Gastroesophageal sphincter (tissue), 4 donors: ENCODE results near the gene ELL. TPM values are rescaled to one million over a fixed set of nuclear protein-coding genes. Genes with fewer than 3 reads are reported as not detected.

Source experiments
- ATAC-seq: fragments of 150-250 bp; one replicate; pipeline ENCODE4 v1.9.1; 2016; ENCODE audit warnings: mild to moderate bottlenecking, moderate library complexity
- H3K27ac ChIP-seq, 4 donors: fragments of 200-600 bp; sonication (generic) in 3 of 4; 1 replicate in 3 of 4; 2 replicates in 1 of 4; pipeline ENCODE4 v1.5.1; 2016 to 2019
- H3K27me3 ChIP-seq: fragments of 200-600 bp; sonication (generic); one replicate; pipeline ENCODE4 v1.5.1; 2019
- H3K36me3 ChIP-seq, 2 donors: fragments of 200-600 bp; sonication (generic); one replicate each; pipeline ENCODE4 v1.5.1; 2019; ENCODE audit warnings: control low read depth in 1 of 2
- H3K4me1 ChIP-seq, 3 donors: fragments of 200-600 bp; sonication (generic); 1 replicate in 2 of 3; 2 replicates in 1 of 3; pipeline ENCODE4 v1.5.1; 2016 to 2019; ENCODE audit warnings: control low read depth in 2 of 3
- H3K4me3 ChIP-seq, 2 donors: fragments of 200-600 bp; sonication (generic); one replicate each; pipeline ENCODE4 v1.5.1; 2019; ENCODE audit warnings: mild to moderate bottlenecking in 1 of 2, moderate library complexity in 1 of 2
- H3K9me3 ChIP-seq, 3 donors: fragments of 200-600 bp; sonication (generic); one replicate each; pipeline ENCODE4 v1.5.1; 2017 to 2019; ENCODE audit warnings: control low read depth in 2 of 3
- EP300 ChIP-seq: sonication (generic); formaldehyde crosslinking; IDR thresholded peaks from one replicate; pipeline ENCODE4 v1.6.1; 2017; ENCODE audit warnings: antibody characterized with exemption, mild to moderate bottlenecking
- POLR2A ChIP-seq, 2 donors: fragments of 450-650 bp; IDR thresholded peaks; one replicate each; pipeline ENCODE4 v1.6.1; 2017; ENCODE audit warnings: antibody characterized with exemption in 2 of 2, mild to moderate bottlenecking in 2 of 2, moderate library complexity in 1 of 2
- POLR2AphosphoS5 ChIP-seq: sonication (generic); formaldehyde crosslinking; IDR thresholded peaks from one replicate; pipeline ENCODE4 v1.6.1; 2017; ENCODE audit warnings: antibody characterized with exemption
- WGBS, 2 donors: methylation state at CpG; one replicate each; pipeline ENCODE4 v1.1.5; 2018; ENCODE audit warnings: low coverage in 1 of 2; 5-methylcytosine and 5-hydroxymethylcytosine counted together
- total RNA-seq, 4 donors: library from RNA; depleted of rRNA; stranded (reverse); fragments of >200 nt; gene quantifications; one replicate each; pipeline ENCODE4 v1.1.0, GENCODE V29; 2016
- TF ChIP-seq, protein P1 (sequence below), 4 experiments: fragments of 200-600 bp in 2 of 4; fragments of 450-650 bp in 2 of 4; sonication (generic) in 1 of 4; IDR thresholded peaks; one replicate each; pipeline ENCODE4 v1.5.1; 2017 to 2019; ENCODE audit warnings: antibody characterized with exemption in 4 of 4, mild to moderate bottlenecking in 2 of 4, moderate library complexity in 2 of 4

The ELL gene
- total RNA-seq, 4 donors from 2014 or later: 12.5 to 19.0 (median 14.7) TPM

GRCh38 chr19:18499055-18499775, 22.7 kb downstream of the ELL start:
- ATAC-seq: no peak

GRCh38 chr19:18496980-18497256, 25.0 kb downstream of the ELL start:
- no peak for ATAC-seq
- Histone ChIP-seq H3K27me3 (no peaks in the 10 kb centered on the region), H3K36me3 (no peaks in the 10 kb centered on the region), H3K4me3 (no peak overlapping the region), H3K9me3 (no peaks in the 10 kb centered on the region), H3K4me1 (peaks cover 4 to 98% (median 68%) of the 10 kb centered on the region in 3 donors), H3K27ac (no peak overlapping the region)
- no peak for TF ChIP-seq POLR2A (IDR thresholded peaks at IDR 0.05)
- no peak for TF ChIP-seq EP300
- TF ChIP-seq POLR2AphosphoS5: no peak
- TF ChIP-seq, protein P1, sequence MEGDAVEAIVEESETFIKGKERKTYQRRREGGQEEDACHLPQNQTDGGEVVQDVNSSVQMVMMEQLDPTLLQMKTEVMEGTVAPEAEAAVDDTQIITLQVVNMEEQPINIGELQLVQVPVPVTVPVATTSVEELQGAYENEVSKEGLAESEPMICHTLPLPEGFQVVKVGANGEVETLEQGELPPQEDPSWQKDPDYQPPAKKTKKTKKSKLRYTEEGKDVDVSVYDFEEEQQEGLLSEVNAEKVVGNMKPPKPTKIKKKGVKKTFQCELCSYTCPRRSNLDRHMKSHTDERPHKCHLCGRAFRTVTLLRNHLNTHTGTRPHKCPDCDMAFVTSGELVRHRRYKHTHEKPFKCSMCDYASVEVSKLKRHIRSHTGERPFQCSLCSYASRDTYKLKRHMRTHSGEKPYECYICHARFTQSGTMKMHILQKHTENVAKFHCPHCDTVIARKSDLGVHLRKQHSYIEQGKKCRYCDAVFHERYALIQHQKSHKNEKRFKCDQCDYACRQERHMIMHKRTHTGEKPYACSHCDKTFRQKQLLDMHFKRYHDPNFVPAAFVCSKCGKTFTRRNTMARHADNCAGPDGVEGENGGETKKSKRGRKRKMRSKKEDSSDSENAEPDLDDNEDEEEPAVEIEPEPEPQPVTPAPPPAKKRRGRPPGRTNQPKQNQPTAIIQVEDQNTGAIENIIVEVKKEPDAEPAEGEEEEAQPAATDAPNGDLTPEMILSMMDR (IDR thresholded peaks at IDR 0.05): no peak
- WGBS, 2 donors: 66 to 86% methylated on average over 4 of the region's 4 CpGs

More at GRCh38 chr19:18499055-18499775, 22.7 kb downstream of the ELL start:
- WGBS, 2 donors: 47 to 82% methylated on average over 2 to 4 of the region's 7 CpGs
- no peaks in the 10 kb centered on the region for H3K36me3 ChIP-seq
- H3K9me3 ChIP-seq: no peaks in the 10 kb centered on the region
- peak overlapping the region in 3 of 4 donors; percentile 66 to 69 (median 68) for H3K27ac ChIP-seq
- H3K4me1 ChIP-seq: peaks cover 4 to 99% (median 82%) of the 10 kb centered on the region in 3 donors
- no peak overlapping the region for H3K4me3 ChIP-seq
- H3K27me3 ChIP-seq: no peaks in the 10 kb centered on the region
- TF ChIP-seq POLR2AphosphoS5 (no peak), EP300 (no peak)

DNA sequence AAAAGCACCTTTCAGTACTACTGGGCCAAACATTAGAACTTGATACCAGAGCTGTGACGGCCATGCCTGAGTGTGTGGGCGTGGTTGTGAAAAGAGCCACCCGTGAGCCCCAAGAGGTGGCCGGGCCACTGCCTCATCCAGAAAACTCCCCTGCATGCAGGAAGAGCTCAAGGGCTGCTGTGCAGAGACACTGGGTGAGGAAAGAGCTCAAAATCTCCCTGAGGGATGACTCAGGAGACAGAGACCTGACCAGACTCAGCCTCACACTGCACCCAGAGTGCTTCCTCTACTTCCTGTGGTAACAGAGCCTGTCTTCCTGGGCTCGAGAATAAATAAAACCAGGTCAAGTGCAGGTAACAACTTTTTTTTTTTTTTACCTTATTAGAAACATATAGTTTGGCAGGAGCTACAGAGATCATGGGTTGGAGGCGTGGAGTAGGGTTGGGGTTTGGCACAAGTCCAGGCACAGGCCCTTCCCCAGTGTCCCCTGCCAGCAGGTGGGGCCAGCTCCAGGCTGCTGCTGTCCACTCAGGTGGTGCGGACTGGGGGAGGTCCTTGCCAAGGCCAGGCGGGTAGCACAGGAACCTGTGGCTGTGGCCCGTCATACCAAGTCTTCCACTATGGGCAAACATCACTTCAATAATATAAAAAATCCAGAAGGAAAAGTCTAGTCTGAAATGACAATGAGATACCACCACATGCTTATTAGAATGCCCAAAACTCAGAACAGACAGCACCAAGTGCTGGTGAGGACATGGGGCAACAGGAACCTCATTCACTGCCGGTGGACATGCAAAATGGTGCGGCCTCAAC, 25.5 kb downstream of the ELL start:
- Histone ChIP-seq H3K27me3 (no peaks in the 10 kb centered on the region), H3K9me3 (no peaks in the 10 kb centered on the region), H3K27ac (no peak overlapping the region), H3K36me3 (no peaks in the 10 kb centered on the region), H3K4me3 (no peak overlapping the region), H3K4me1 (peaks cover 4 to 93% (median 63%) of the 10 kb centered on the region in 3 donors)
- TF ChIP-seq POLR2A (IDR thresholded peaks at IDR 0.05): no peak
- no peak for TF ChIP-seq POLR2AphosphoS5
- TF ChIP-seq, protein P1 (IDR thresholded peaks at IDR 0.05): no peak
- ATAC-seq: no peak
- 66 to 71% methylated on average over 3 of the region's 11 CpGs for WGBS, 2 donors

DNA sequence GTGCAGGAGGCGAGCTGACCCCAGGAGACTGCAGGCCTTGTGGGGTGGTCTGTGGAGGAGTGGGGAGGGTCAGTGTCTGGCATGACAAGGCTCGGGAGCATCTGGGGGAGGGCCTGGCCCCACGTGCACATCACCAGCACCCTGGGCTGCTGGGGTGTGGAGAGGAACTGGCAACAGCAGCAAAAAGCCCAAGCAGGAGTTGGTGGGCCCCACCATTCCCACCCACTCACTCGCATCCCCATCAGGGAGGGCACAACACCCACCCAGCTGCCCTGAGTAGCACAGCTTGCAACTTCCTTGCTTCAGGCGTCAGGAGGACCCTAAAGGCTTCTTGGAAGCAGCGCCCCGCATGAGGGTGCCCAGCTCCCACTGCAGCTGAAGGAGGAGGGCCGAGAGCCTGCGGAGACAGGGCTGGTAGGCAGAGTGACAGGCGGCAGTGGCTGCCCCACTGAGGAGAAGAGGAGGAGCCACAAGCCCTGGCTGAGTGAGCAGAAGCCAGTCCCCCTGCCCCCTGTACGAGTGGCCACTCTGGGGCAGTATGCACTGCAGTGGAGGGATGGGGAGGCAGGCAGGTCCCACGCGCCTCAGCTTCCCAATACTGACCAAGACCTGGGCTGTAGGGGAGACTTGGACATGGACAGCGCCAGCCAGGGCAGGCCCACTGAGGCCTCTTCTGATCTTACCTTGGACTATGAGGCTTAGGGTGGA, 26.5 kb downstream of the ELL start:
- WGBS, 2 donors: 100% methylated on average over 1 of the region's 14 CpGs; no CpG with 5 or more reads in 1 of the 2 donors
- no peak for TF ChIP-seq EP300
- TF ChIP-seq, protein P1 (IDR thresholded peaks at IDR 0.05): no peak
- no peak for TF ChIP-seq POLR2AphosphoS5
- TF ChIP-seq POLR2A (IDR thresholded peaks at IDR 0.05): no peak

GRCh38 chr19:18494267-18494607, 27.6 kb downstream of the ELL start:
- no peaks in the 10 kb centered on the region for H3K36me3 ChIP-seq
- H3K4me3 ChIP-seq: no peak overlapping the region
- TF ChIP-seq POLR2A (IDR thresholded peaks at IDR 0.05): no peak
- no peak for TF ChIP-seq POLR2AphosphoS5
- TF ChIP-seq, protein P1 (IDR thresholded peaks at IDR 0.05): no peak
- TF ChIP-seq EP300: no peak
- peak overlapping the region in 3 of 4 donors; percentile 53 to 69 (median 54) for H3K27ac ChIP-seq
- no peak for ATAC-seq
- H3K4me1 ChIP-seq: peaks cover 0 to 86% (median 47%) of the 10 kb centered on the region in 3 donors
- no peaks in the 10 kb centered on the region for H3K9me3 ChIP-seq
- 57 to 63% methylated on average over 5 to 7 of the region's 7 CpGs for WGBS, 2 donors
- H3K27me3 ChIP-seq: no peaks in the 10 kb centered on the region

More for the DNA sequence above, 26.5 kb downstream of the ELL start:
- no peak for ATAC-seq
- H3K36me3 ChIP-seq: no peaks in the 10 kb centered on the region
- no peak overlapping the region for H3K4me3 ChIP-seq
- no peaks in the 10 kb centered on the region for H3K9me3 ChIP-seq
- peaks cover 0 to 86% (median 53%) of the 10 kb centered on the region in 3 donors for H3K4me1 ChIP-seq
- no peaks in the 10 kb centered on the region for H3K27me3 ChIP-seq
- H3K27ac ChIP-seq: peak overlapping the region in 1 of 4 donors; percentile 53
